Cardiac fibroblast (primary cell): ENCODE measurements around the gene FHOD3.

Source experiments
- DNase-seq, 2 donors: peaks; one replicate each; pipeline versions ENCODE4 v3.0.0 to v3.0.0-alpha.2; 2010; ENCODE audit warnings: low read depth in 2 of 2
- H3K4me3 ChIP-seq, 2 donors: replicated peaks in 1 of 2; 1 replicate in 1 of 2; 2 replicates in 1 of 2; pipeline ENCODE4 v1.5.1; 2011; ENCODE audit warnings: low read depth in 2 of 2, low read length in 2 of 2, mild to moderate bottlenecking in 2 of 2, moderate library complexity in 1 of 2
- TF ChIP-seq, protein P1 (sequence below): IDR thresholded peaks from one replicate; pipeline ENCODE4 v1.5.1; 2011; ENCODE audit warnings: low read depth, mild to moderate bottlenecking, low read length, inconsistent platforms

Gene FHOD3

DNA sequence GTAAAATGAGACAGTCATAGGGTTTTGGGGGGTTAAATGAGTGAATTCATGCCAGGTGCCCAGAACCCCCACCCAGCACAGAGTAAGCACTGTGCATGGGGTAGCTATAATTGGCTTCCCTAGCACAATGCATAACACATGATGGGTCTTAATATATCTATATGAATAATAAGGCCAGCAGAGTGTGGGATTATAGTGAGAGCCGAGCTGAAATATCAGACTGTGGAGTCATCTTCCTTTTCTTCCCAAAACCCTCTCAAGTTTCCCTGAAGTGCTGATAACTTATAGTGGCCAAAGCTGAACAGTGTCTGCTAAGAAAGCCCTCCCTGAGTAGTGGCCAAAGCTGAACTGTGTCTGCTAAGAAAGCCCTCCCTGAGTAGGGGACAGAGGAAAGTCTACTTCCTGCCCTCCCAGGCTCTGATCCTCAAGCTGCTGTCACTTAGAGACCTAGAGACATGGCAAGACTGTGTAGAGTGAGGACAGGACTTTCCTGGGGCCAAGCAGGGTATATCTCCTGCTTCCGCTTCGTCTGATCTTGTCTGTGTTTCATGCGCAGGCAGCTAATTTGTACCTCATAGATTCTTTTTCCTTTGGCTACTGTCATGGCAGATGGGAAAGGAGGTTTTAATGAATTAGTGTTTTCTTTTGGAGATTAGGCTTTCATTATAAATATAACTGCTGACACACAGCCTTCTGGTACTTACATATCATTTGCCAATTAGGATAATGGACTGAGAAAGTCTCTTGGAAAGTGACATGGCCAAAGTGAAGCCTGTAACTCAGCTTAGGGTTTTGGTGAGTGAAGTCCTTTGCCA is 94.9 kb downstream of the FHOD3 start:
- H3K4me3 ChIP-seq, result no peak overlapping the region
- no peak for DNase-seq
- TF ChIP-seq, protein P1, sequence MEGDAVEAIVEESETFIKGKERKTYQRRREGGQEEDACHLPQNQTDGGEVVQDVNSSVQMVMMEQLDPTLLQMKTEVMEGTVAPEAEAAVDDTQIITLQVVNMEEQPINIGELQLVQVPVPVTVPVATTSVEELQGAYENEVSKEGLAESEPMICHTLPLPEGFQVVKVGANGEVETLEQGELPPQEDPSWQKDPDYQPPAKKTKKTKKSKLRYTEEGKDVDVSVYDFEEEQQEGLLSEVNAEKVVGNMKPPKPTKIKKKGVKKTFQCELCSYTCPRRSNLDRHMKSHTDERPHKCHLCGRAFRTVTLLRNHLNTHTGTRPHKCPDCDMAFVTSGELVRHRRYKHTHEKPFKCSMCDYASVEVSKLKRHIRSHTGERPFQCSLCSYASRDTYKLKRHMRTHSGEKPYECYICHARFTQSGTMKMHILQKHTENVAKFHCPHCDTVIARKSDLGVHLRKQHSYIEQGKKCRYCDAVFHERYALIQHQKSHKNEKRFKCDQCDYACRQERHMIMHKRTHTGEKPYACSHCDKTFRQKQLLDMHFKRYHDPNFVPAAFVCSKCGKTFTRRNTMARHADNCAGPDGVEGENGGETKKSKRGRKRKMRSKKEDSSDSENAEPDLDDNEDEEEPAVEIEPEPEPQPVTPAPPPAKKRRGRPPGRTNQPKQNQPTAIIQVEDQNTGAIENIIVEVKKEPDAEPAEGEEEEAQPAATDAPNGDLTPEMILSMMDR, result no peak

DNA sequence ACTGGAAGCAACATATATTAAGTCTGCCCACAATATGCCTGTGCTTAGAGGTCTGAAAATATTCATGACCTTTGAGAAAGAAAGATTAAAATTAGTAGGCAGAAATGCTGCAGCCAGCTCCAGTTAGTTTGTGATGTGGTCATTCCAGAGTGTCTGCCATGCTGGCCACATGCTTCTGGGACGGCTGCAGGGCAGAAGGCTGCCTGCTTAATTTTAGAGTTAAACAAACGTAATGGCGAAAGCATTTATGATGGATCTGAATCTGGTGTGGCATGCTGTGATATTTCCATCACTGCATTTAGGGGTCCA is 95.4 kb downstream of the FHOD3 start:
- DNase-seq, result no peak
- TF ChIP-seq, protein P1, result no peak

DNA sequence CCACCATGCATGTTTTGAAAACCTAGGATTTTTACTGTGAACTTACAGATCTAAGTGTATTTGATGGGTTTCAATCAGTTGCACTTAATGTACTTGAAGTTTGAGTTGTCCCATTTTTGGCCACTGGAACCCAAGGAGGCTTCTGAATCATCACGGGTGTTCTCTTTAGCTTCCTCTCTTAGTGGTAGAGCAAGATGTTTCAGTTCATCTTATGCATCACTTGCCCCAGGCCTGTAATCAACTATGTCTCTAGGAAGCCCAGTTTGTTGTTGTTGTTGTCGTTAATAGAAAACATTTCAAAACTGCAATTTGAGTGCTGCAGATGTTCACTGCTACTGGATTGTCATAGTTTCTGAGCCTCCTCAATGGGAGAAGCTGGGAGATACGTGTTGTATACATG is 97.0 kb downstream of the FHOD3 start:
- TF ChIP-seq, protein P1, result no peak
- DNase-seq, result no peak
- H3K4me3 ChIP-seq, result no peak overlapping the region

More for the DNA sequence above, 95.4 kb downstream of the FHOD3 start:
- H3K4me3 ChIP-seq, result no peak overlapping the region

DNA sequence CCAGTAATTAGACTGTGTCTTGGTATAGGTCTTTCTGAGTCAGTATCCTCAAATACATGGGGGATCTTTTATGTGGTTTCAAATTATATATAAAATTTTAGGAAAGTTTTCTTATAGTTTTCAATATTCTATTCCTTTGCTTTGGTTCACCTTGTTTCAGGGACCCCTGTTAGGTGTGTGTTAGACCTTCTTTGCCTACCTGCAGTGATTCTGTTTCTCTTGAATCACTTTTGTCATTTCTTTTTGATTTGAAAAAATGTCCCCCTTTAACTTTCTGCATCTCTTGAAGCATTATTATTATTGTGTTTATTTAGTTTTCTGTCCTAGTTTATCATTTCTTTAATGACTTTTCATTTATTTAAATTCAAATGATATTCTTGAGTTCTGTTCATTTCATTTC is 98.7 kb downstream of the FHOD3 start:
- H3K4me3 ChIP-seq, result no peak overlapping the region
- TF ChIP-seq, protein P1, result no peak
- DNase-seq, result no peak

DNA sequence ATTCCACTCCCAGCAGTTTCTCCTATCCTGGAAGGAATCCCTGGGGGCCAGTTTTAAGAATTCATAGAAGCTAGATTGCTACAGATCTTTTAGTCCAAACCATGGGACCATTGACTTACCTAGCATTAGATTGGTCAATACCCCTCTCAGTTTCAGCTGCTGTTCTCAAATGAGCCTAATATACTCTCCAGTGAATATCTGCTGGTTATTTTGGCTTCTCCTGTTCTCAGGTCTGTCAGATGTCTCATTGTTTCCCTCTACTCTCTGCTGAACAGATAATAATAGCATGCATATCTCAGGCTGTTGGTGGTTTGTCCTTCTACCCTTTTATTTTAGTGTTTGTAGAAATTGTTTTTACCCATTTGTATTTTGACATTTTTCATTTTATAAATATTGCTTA is 99.5 kb downstream of the FHOD3 start:
- TF ChIP-seq, protein P1, result no peak
- no peak overlapping the region for H3K4me3 ChIP-seq
- no peak for DNase-seq

DNA sequence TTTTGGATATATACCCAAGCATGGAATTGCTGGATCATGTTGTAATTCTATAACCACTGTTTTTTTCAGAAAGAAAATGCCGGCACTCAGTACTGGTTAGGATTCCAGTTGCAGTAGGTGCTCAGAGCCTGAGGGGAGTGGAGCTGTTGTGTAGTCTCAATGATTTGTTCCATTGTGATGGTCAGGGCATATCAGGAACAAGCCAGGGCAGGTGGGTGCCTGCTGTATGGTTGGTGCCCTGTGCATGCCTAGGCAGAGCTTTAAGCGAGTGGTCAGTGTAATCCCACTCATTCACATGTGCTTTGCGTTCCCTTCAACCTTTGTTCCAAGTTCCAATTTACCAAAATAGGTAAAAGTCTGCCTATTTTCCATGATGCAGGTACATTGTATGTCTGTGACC is 100.9 kb downstream of the FHOD3 start:
- TF ChIP-seq, protein P1, result no peak
- DNase-seq, result peak in 1 of 2 donors; percentile 11
- no peak overlapping the region for H3K4me3 ChIP-seq

DNA sequence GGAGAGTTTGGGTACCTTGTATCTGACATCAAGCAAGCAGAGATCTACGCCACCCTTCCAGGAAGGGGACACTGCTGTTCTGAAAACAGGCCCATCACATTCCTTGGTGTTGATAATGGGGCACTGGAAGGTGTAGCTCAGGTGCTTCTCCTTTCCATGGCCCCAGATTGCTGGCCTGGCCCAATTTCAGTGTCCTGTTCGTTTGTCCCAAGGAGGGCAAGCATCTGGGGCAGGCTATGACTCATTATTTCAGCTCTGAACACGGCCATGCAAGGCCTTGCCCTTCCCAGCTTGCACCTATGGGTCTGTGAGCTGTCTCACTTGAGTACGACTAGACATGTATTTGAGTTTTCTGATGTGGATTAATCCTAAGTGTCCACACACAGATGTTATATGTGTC is 101.5 kb downstream of the FHOD3 start:
- TF ChIP-seq, protein P1, result no peak
- H3K4me3 ChIP-seq, result no peak overlapping the region
- no peak for DNase-seq
